GM18951 (cell line): ENCODE measurements around the gene POMT1.

Experiments used
- POLR2A ChIP-seq: IDR thresholded peaks from 4 replicates; pipeline ENCODE4 v1.6.1; 2011; ENCODE audit warnings: mild to moderate bottlenecking; ENCODE audit not compliant: insufficient read length, insufficient read depth; ENCODE audit errors: extremely low read depth
- in situ Hi-C: fragments of 300-500 bp; cut with MboI; formaldehyde crosslinking; loops from one replicate; pipeline ENCODE4 v1.12.0; 2022; ENCODE audit warnings: low sequenced_read_pairs, mixed read lengths, inconsistent platforms; ENCODE audit not compliant: unreplicated experiment

The POMT1 gene

DNA sequence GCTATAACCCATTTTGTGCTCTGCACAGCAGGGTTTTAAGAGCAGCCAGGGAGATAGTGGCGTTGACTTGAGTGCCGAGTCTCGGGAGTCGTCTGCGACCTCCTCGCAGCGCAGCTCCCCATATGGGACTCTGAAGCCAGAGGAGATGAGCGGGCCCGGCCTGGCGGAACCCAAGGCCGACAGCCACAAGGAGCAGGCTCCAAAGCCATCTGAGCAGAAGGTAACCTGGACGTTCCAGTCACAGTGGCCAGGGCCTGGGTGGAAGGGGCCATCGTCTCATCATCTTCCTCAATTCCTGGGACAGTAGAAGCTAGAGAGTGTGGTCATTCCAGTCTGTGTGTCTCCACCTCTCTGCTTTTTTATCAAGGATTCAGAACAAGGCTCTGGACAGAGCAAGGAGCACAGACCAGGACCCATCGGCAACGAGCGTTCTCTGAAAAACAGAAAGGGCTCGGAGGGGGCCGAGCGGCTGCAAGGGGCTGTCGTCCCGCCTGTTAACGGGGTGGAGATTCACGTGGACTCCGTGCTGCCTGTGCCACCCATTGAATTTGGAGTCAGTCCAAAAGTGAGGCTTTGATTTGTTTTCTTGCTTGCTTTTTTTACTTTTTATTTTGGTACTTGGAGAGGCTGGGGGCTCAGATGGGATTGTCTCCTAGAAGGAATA, 20.2 kb upstream of the POMT1 start:
- in situ Hi-C loops = no loop called here
- TF ChIP-seq POLR2A = no peak

DNA sequence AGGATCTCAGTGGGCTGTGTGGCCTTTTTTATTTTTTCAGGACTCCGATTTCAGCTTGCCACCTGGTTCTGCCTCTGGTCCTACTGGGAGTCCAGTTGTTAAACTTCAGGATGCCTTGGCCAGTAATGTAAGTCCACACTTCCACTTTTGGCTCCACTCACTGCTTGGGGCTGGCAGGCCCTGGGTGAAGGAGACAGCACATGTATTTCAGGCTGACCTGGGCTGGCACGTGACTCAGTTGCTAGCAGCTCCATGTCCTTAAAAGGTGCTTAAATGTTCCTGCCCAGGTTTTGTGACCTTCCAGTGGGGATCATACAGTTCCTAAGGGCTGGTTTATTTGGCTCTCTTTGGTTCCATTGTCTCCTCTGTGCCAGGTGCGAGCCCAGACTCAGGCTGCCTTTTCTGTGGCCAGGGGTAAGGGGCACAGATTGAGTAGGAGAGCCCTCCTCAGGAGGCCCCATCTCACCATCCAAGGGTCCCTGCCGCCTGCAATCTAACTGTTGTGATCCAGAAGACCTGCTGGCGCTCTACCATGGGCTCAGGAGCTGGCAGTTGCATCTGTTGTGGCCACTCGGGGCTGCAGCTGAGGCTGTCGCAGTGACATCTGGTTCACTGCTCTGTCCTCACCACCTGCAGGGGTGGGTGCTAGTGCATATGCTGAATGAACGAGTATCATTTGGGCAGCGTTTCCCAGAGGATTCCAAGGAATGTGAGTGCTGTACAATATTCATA, 19.2 kb upstream of the POMT1 start:
- TF ChIP-seq POLR2A = no peak
- in situ Hi-C loops = no loop called here

DNA sequence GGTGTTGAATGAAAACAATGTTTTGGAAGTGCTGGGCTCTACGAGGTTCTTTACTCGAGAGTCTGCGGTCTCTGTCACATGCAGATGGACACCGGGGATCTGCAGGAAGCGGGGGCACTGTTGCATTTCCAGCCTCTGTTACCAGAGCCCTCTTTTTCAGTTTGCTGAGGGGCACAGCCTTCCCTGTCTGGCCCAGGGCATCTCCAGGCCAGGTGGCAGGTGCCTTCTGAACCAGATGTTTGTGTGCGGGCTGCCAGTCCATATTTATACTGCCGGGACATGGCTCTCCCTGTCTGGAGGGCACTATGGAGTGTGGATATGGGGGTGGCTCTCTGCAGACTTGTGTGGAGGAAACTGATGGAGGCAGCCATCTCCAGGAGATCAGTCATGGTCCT, 18.7 kb upstream of the POMT1 start:
- no peak for TF ChIP-seq POLR2A

DNA sequence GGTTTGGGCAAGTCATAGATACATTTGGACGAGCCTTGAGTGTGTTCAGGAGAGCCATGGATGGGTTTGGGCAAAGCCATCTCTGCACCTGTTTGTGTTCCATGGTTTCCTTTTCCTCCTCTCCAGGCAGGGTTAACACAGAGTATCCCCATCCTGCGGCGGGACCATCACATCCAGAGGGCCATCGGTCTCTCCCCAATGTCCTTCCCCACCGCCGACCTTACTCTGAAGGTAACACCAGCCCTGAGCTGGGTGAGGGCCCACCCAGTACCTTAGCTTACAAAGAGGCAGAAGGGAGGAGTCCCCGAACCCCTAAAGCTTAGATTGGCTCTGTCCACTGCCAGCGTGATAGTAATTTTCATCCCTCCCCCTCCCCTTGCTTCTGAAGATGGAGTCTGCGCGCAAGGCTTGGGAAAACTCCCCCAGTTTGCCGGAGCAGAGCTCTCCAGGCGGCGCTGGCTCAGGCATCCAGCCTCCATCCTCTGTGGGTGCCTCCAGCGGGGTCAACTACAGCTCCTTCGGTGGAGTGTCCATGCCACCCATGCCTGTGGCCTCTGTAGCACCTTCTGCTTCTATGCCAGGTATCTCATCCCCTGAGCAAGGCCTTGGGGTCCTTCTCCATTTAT, 18.0 kb upstream of the POMT1 start:
- no peak for TF ChIP-seq POLR2A
- in situ Hi-C loops = no loop called here

More for the DNA sequence above, 18.7 kb upstream of the POMT1 start:
- in situ Hi-C loops = no loop called here

DNA sequence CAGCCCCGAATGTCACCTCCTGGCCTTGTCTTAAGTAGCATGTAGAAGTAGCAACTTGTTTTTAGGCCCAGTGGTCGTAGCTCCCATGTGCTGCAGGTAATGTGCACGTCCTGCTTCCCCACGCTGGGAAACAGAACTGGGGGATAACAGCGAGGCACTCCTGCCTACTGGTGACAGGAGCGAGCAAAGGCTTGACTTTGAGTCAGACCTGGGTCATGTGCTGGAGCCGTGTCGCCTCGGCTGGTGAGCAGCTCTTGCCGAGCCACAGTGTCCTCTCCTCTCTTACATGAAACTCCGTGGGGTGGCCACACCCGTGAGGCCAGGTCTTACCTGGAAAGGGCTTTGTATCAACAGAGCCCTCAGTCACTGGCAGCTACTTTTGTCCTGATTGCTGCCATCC, 17.5 kb upstream of the POMT1 start:
- in situ Hi-C loops = no loop called here
- TF ChIP-seq POLR2A = no peak

DNA sequence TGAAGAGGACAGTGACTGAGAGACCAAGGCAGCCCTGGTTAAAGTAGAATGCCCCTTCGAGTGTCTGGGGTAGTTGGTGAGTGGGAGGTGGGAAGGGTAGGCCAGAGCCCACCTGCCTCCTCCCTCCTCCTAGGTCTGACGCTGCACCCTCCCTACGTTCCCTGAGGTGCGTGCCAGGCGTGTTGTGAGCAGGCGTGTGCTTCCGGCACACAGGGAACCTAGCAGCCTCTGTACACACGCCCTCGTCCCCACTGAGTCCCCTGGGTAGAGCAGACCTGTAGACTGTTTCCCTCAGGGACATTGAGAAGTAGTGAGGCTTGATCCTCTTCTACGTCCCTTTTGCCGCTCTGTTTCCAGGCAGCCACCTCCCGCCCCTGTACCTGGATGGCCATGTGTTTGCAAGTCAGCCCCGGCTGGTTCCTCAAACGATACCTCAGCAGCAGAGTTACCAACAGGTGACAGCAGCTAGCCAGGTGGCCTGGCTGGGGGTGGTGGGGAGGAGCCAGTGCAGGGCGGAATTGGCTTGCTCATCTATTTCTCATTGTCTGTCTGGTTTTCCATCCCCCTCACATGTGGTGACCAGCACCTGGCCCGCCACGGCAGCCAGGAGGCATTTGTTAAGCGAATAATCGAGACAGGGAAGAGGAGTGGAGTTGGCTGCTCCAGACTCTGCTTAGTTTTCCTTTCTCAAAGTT, 16.8 kb upstream of the POMT1 start:
- in situ Hi-C loops = no loop called here
- no peak for TF ChIP-seq POLR2A

DNA sequence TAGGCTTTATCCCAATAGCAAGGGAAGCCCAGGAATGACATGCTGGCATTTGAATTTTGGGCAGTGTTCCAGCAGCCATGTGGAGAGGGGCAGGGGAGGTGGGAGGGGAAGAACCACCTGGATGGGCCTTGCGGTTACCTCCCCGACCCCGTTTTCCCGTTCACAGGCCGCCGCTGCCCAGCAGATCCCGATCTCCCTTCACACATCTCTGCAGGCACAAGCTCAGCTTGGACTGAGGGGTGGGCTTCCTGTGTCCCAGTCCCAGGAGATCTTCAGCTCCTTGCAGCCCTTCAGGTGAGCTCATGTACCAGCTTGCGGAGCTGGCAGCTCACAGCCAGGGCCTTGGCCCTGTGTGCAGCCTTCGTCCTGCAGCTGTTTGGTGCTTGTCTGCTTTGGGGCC, 15.7 kb upstream of the POMT1 start:
- no peak for TF ChIP-seq POLR2A
- in situ Hi-C loops = no loop called here

DNA sequence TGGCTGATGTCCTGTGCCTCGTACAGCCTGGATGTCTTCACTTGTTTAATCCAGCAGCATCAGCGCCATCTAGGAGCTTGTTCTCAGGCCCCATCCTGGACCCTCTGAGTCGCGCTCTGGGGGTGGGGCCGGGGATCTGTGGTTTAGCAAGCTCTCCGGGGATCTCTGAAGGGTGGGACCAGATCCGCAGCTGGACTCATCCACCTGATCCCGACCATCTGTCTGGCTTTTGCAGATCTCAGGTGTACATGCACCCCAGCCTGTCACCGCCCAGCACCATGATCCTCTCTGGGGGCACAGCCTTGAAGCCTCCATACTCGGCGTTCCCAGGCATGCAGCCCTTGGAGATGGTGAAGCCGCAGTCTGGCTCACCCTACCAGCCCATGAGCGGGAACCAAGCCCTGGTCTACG, 15.1 kb upstream of the POMT1 start:
- no peak for TF ChIP-seq POLR2A
- in situ Hi-C loops = no loop called here

DNA sequence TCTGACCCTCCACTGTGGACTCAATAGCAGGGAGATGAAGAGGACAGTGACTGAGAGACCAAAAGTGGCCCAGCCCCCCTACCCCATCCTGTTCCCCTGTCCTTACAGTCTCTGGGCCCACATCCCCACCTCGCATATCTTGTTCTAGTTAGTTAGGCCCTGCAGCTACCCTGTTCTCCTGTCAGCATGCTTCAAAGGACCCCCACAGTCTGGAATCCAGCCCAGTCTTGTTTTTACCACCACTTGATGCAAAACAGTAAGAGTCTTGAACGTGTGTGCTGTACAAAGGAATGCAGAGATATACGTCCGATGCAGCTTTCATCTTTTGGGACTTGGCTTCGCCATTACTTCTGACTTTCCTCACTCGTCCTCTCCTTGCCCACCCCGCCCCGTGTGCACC, 12.2 kb upstream of the POMT1 start:
- no peak for TF ChIP-seq POLR2A
- in situ Hi-C loops = no loop called here

DNA sequence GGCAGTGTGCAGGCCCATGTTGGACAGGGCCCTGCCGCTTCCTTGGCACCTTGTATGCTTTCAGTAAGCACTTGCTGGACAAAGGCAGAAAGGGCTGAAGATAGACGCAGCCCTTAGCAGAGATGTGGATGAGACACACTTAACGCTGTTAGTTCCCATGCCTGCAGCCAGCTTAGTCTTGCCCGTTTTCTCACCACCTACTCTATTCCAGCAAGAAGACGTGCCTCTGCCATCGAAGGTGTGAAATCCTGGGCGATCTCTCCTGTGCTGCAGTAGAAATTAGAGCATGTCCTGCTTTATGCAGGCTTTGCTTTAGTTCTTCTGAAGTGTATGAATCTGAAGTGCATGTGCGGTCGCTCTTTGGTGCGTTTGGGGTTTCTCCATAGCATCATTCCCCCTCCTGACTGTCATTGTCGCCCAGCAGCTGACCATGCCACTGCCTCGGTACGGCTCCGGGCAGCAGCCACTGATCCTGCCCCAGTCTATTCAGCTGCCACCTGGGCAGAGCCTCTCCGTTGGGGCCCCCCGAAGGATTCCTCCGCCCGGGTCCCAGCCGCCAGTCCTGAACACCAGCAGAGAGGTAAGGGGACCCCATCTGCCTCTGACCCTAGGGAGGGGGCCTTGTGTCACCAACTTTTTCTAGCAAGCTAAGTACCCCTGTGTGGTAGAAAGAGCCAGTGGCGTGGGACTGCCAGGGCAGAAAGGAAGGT, 11.6 kb upstream of the POMT1 start:
- in situ Hi-C loops = no loop called here
- TF ChIP-seq POLR2A = no peak

DNA sequence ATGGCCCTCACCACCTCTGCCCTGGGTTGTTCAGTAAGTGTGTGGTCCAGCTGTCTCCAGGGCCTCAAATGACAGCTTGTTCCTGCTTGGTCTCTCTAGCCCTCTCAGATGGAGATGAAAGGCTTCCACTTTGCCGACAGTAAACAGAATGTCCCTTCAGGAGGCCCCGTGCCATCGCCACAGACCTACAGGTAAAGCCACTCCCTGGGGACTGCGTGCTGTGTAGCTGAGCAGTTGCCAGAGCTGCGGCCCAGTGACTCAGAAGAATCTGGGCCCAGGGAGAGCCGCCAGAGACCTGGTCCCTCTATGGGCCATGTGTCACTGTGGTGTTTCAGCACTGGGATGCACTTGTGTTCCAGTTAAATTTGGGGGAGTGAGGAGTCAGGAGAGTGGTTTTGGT, 10.6 kb upstream of the POMT1 start:
- in situ Hi-C loops = no loop called here
- TF ChIP-seq POLR2A = no peak

DNA sequence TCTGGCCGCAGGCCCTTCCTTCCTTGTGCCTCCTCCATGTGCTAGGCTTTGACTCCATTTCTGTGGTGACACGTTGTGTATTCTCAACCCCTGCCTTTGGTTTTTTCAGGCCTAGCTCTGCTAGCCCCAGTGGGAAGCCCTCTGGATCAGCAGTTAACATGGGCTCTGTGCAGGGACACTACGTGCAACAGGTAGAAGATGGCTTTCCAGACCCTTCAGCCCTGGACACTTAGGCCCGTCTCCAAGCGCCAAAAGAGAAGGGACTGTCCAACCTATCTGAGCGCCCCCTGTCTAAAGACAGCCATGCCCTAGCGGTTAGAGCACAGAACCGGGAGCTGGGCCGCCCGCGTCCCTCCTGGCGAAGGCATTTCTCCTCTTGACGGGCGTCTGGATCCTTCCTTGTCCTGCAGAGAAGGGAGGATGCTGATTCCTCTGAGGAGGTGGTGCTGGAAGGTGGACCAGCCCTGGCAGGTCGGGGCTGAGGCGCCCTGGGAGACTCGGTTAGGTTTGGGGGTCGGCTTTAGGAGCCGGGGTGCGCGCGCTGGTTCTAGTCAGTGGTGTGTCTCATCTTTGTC, 8.3 kb upstream of the POMT1 start:
- TF ChIP-seq POLR2A = no peak
- in situ Hi-C loops = no loop called here

DNA sequence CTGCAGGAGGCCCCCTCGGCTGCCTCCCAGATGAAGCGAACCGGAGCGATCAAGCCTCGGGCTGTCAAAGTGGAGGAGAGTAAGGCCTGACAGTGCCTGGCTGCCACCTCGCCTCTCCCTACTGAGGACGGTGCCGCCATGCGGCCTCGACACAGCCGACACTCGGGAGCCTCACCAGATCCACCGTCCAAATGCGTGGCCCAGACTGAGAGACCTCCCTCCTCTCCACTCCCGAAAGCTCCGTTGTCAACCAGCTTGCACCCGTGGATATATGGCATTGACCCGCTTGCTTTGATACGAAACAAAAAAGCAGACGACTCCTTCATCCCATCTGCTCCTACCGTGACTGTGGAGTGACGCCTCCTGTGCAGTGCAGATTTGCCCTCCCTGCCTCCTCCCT, 6.9 kb upstream of the POMT1 start:
- in situ Hi-C loops = no loop called here

DNA sequence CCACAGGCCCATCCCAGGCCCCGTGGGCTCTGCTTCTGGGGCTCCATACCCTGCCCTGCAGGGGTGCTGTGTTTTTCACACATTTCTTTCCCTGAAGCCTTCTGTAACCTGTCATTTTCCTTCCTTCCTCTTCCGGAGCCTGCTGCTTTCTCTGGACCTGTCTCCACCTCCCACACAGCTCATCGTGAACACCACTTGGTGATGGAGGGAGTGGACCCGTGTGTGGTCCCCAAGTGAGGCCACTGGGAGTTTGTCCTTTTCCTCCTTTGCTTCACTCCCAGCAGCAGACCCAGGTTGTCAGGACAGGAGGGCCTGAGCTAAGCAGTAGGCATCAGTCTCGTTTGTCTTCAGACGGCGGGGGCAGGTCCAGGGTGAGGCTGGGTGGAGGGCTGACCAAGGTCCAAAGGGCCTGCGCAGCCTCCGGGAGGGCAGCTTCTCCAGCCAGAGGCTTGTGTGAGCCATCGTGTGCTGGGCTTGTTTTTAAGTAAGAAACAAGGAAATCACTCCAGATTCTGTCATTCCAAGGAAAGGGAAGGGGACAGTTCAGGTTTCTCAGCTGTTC, 5.8 kb upstream of the POMT1 start:
- TF ChIP-seq POLR2A = no peak
- in situ Hi-C loops = no loop called here

More for the DNA sequence above, 6.9 kb upstream of the POMT1 start:
- TF ChIP-seq POLR2A = no peak
